Endothelial cell of umbilical vein (primary cell): ENCODE data around the gene AUTS2.

Source experiments
- CTCF ChIP-seq, 2 donors: IDR thresholded peaks; 1 replicate in 1 of 2; 2 replicates in 1 of 2; pipeline ENCODE4 v1.5.1; 2011; ENCODE audit warnings: low read length in 2 of 2, mild to moderate bottlenecking in 2 of 2, moderate library complexity in 2 of 2, control low read depth in 1 of 2, inconsistent platforms in 1 of 2, low read depth in 1 of 2; ENCODE audit not compliant: insufficient read depth in 1 of 2; ENCODE audit errors: extremely low read depth in 1 of 2
- POLR2A ChIP-seq: IDR thresholded peaks from 2 replicates; pipeline ENCODE4 v1.6.1; 2012; ENCODE audit warnings: low read depth, mild to moderate bottlenecking, control low read depth, low read length

GRCh38 chr7:69722843-69723242 lies 124.6 kb downstream of the AUTS2 start:
- TF ChIP-seq CTCF (IDR thresholded peaks at IDR 0.05; ENCODE audit: extremely low read depth in 1 of 2, insufficient read depth in 1 of 2, low read depth in 1 of 2, low read length in 2 of 2) (no peak), POLR2A (no peak)
